ENCODE results near the gene POU6F1. TPM values are rescaled to one million over a fixed set of nuclear protein-coding genes. Genes with fewer than 3 reads are reported as not detected.

POU6F1 gene
- total and polyA plus RNA-seq, 9 of the 15 experiments (the other 6 are each of a cell fraction or from before 2014, with no cell fraction given) = 0.14 to 3.3 (median 1.1) TPM

DNA sequence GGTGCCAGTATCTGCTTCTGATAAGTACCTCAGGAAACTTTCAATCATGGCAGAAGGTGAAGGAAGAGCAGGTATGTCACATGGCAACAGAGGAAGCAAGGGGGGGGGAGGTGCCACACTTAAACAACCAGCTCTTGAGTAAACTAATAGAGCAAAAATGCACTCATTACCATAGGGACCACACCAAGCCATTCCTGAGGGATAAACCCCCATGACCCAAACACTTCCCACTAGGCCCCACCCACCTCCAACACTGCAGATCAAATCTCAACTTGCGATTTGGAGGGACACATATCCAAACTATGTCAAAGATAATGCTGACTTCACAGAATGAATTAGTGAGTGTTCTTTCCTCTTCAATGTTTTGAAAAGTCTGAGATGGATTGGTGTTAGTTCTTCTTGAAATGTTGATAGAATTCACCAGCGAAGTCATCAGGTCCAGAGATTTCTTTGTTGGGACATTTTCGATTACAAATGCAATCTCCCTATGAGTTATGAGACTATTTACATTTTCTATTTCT lies 61.6 kb downstream of the POU6F1 start:
- Histone ChIP-seq H3K27me3 (ENCODE audit: control insufficient read depth in 2 of 2, insufficient read depth in 2 of 2, low read length in 2 of 2) (no peaks in the 10 kb centered on the region), H3K4me1 (replicated peaks in 1 of 2; ENCODE audit: control insufficient read depth in 2 of 2, insufficient read depth in 2 of 2, low read length in 2 of 2) (peaks cover 2 to 11% of the 10 kb centered on the region in 2 experiments; a peak in 3 of 5 replicates), H3K4me2 (ENCODE audit: insufficient read depth, low read length) (no peak overlapping the region), H3K9ac (ENCODE audit: insufficient read depth in 1 of 2, low read depth in 2 of 2, low read length in 2 of 2) (no peak overlapping the region), H4K20me1 (replicated peaks; ENCODE audit: control insufficient read depth, insufficient read depth, low read length) (peaks cover 2% of the 10 kb centered on the region; the same call in 1 of the 2 replicates), H2AFZ (ENCODE audit: low read depth, low read length) (no peak overlapping the region), H3K4me3 (no peak overlapping the region), H3K27ac (ENCODE audit: extremely low read depth, low read depth, low read length) (no peak overlapping the region), H3K36me3 (ENCODE audit: control insufficient read depth, insufficient read depth, low read length) (peaks cover 10% of the 10 kb centered on the region; the same call in 2 of the 3 replicates), H3K9me1 (ENCODE audit: control insufficient read depth, insufficient read depth, low read length) (no peaks in the 10 kb centered on the region), H3K79me2 (ENCODE audit: control insufficient read depth, insufficient read depth, low read length) (peaks cover 19% of the 10 kb centered on the region; the same call in 2 of the 3 replicates), H3K9me3 (replicated peaks; ENCODE audit: control insufficient read depth, insufficient read depth, low read depth, low read length) (no peaks in the 10 kb centered on the region)
- POLR2A ChIA-PET = no interaction called here
- CTCF ChIA-PET (ENCODE audit: low intra/inter-chr PET ratio) = no interaction called here
- ATAC-seq (no peak), DNase-seq (ENCODE audit: extremely low read depth in 1 of 4, low spot score in 3 of 4) (no peak), FAIRE-seq (no peak)
- WGBS (ENCODE audit: insufficient coverage, low coverage, missing lambda C conversion rate) = 75% methylated on average over 3 of the region's 3 CpGs
- BruUV-seq (replicated peaks) = no TSS peak
- intact Hi-C loops (cut with micrococcal nuclease) (no loop called here), in situ Hi-C loops (cut with MboI) (no loop called here)
- TF ChIP-seq KAT7 (CRISPR knock-in tag; IDR thresholded peaks at IDR 0.05; ENCODE audit: borderline replicate concordance) = no peak
- TF ChIP-seq ETS2 (tag; IDR thresholded peaks at IDR 0.05; ENCODE audit: borderline replicate concordance, poor library complexity, severe bottlenecking) = no peak
- peak; percentile 76 for TF ChIP-seq C11orf30 (IDR thresholded peaks at IDR 0.05; ENCODE audit: low read depth)
- TF ChIP-seq MAFF (IDR thresholded peaks at IDR 0.05; ENCODE audit: low read length) = peak; percentile 55
- no peak for TF ChIP-seq HMGN3 (IDR thresholded peaks at IDR 0.05; ENCODE audit: borderline replicate concordance, extremely low read depth, insufficient read length, low read depth, low read length)
- TF ChIP-seq ZNF316 (IDR thresholded peaks at IDR 0.05) = peak; percentile 86
- peak; percentile 34; the same call in 1 of the 2 replicates for TF ChIP-seq MAFK (IDR thresholded peaks at IDR 0.05; ENCODE audit: low read length)
- TF ChIP-seq ZNF184 (CRISPR knock-in tag; IDR thresholded peaks at IDR 0.05) = no peak
- peak; percentile 78 for TF ChIP-seq MAFG (tag; conservative IDR thresholded peaks at IDR 0.05)
- TF ChIP-seq TFAM (CRISPR knock-in tag; conservative IDR thresholded peaks at IDR 0.05) = no peak
- TF ChIP-seq ZNF436 (CRISPR knock-in tag; IDR thresholded peaks at IDR 0.05) = no peak
- no peak for TF ChIP-seq KHSRP (IDR thresholded peaks at IDR 0.05)
- TF ChIP-seq SETDB1 (IDR thresholded peaks at IDR 0.05; ENCODE audit: low read length) = no peak
- TF ChIP-seq NR1H2 (CRISPR knock-in tag; IDR thresholded peaks at IDR 0.05) = no peak
- no peak for TF ChIP-seq DACH1 (IDR thresholded peaks at IDR 0.05; ENCODE audit: partially characterized antibody)

Data from K562 (cell line).